Endometrium (tissue), 2 donors: Measurements from ENCODE around the gene CREB3L1.
"Not testable (repeated sequence)": the region's sequence is repeated elsewhere in the genome, so short reads cannot be mapped to it uniquely, and the experiment has no call there.

Experiments
- FAIRE-seq: peaks from 2 replicates; lab custom pipeline; 2012; peaks lifted over from hg19 to GRCh38; lab: Jason Lieb, UNC
- donor health status: control.
- donor health status: control.

Gene CREB3L1

DNA sequence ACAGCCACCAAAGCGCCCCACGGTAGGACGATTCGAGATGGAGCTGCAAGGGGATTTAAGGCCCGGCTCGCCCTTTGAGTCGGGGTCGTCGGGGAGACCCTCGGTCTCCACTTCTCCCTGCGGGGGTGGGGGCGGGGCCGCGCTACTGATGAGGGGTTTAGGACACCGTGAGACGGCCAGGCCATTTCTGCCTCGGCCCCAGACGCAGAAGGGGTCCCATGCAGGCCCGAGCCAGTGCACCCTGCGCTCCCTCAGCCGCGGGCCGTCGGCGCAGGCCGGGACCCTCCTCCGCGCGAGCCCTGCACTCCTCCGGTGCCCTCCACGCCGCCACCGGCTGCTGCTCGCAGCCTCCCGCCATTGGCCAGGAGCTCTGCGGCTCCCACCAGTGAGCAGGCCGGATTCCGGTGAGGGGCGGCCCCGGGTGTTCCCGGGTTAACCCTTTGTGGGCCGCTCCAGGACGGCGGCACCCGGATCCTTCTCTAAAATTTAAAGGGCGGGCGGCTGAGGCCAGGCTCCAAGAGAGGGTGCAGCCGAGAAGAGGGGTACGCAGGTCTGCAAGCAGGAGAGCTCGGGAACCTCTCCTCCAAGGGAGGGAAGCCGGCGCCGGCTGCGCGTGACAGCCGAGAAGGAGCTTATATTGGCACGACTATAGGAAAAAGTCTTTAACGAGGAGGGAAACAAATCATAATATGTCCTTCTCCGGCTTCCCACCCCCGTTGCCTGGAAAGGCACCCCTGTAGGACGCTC, 18.0 kb downstream of the CREB3L1 start:
- no peak for FAIRE-seq

DNA sequence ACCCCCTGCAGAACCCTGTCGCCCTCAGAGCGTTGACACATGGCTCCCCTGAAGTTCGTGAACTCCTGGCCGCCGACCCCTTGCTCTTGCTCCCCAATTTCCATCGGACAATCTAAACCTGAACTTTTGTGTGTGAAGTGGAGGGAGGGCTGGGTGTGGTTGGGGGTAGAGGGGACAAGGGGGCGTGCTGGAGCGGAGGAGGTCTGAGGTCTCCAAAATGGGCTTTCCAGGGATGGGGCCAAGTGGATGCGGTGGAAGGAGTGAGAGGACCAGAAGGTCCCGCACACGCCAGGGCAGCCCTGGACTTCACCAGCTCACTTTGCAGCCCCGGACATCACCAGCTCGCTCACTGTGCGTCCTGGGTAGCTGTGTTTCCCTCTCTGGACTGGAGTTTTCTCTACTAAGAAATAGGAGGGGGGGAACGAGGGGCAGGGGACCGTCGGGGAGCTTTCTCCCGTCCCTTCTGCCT, 18.6 kb downstream of the CREB3L1 start:
- no peak for FAIRE-seq

- FAIRE-seq, result no peak
These were observed 19.3 kb downstream of the CREB3L1 start for GRCh38 chr11:46296528-46297448.

DNA sequence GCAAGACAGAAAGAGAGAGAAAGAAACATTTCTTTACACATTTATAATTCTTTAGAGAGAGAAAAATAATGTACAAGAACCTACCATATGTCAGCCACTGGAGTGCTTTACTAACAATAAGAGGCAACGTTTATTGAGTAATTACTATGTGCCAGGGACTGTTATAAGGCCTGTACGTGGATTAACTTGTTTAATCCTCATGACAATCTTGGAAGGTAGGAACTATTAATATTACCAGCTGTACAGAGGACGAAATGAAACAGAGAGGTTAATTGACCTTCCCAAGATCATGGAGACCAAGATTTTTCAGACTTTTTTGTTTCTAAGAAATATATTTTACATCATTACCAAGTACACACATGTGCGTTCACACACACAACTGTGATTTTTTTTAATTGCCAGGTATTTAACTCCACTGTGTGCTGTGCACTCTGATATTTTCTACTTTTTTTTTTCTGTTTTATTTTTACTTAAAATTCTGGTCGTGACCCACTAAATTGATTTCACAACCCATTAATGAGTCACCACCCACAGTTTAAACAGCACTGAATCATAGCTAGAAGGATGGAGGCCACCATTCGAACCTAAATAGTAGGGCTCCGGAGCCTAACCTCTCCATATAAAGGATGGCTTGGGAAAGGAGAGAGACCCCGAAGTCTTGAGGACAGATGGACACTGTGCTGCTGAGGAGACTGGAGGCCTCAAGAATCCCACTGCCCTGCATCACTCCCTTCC, 21.4 kb downstream of the CREB3L1 start:
- no peak for FAIRE-seq

DNA sequence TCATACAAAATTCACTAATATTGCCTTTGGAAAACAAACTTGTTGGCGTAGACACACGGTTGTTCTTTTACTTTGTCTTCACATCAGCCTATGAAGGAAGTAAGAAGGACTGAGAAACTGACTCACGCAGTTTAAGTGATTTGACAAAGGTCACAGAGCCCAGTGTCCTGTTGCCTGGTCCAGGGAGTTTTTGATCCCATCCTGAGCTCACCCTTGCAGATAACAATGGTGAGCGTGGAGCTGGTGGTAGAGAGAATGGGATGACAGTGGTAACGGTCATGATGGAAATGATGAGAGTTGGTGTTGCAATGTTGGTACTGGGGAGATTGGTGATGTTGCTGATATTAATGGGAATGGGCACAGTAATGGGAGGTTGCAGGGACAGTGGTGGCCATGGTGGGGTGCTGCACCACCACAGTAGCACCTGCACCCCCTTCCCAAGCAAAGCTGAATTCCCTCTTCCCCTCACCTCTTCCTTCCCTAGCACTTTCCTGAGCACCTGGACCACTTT, 22.0 kb downstream of the CREB3L1 start:
- FAIRE-seq, result no peak

GRCh38 chr11:46300270-46300669, 22.8 kb downstream of the CREB3L1 start:
- FAIRE-seq, result no peak

DNA sequence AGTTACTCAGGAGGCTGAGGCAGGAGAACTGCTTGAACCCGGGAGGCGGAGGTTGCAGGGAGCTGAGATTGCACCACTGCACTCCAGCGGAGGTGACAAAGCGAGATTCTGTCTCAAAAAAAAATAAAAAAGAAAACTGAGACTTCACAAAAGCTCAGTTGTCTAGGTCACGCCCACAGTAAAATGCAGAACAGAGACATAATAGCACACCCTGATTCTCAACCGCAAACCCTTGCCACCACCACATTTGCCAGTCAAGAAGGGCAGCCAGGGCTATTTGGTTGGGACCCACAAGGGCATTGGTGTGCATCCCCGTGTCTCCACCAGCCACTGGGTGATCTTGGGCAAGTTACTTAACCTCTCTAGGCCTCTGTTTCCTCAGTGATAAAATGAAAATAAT, 25.4 kb downstream of the CREB3L1 start:
- FAIRE-seq, result no peak

- FAIRE-seq, result not testable (repeated sequence)
These were observed 26.6 kb downstream of the CREB3L1 start for GRCh38 chr11:46304036-46304435.

- FAIRE-seq, result no peak
These were observed 27.2 kb downstream of the CREB3L1 start for GRCh38 chr11:46304605-46305179.

DNA sequence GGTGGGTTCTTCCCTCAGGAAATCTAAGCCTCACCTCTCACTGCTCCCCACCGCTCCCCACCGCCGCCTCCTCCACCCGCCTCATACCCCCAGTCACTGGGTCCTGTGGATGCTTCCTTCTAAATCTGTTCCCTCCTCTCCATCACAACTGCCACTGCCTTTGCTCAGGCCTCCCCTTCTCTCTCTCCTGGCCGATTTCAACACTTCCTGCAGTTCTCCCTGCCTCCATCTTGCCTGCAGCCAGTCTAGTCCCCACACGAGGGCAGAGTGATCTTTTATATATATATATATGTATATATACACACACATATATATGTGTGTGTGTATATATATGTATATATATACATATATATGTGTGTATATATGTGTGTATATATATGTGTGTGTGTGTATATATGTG, 27.8 kb downstream of the CREB3L1 start:
- FAIRE-seq, result no peak

DNA sequence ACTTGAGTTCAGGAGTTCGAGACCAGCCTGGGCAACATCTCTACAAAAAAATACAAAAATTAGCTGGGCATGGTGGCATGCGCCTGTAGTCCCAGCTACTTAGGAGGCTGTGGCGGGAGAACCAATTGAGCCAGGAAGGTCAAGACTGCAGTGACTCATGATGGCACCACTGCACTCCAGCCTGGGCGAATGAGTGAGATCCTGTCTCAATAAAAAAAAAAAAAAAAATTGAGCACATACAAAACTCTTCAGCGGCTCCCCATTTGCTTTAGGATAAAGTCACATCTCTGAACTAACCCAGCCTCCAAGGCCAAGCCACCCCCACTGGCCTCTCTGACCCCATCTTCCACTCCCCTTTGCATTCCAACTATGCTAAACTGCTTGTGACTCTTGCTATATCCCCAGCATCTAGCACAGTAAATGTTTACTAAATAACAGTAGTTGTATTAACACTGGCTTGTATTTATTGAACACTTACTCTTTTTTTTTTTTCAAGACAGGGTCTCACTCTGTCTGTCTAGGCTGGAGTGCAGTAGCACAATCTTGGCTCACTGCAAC, 28.9 kb downstream of the CREB3L1 start:
- FAIRE-seq, result no peak

- no peak for FAIRE-seq
These were observed 29.9 kb downstream of the CREB3L1 start for GRCh38 chr11:46307369-46307768.

- no peak for FAIRE-seq
These were observed 30.4 kb downstream of the CREB3L1 start for GRCh38 chr11:46307785-46308341.

DNA sequence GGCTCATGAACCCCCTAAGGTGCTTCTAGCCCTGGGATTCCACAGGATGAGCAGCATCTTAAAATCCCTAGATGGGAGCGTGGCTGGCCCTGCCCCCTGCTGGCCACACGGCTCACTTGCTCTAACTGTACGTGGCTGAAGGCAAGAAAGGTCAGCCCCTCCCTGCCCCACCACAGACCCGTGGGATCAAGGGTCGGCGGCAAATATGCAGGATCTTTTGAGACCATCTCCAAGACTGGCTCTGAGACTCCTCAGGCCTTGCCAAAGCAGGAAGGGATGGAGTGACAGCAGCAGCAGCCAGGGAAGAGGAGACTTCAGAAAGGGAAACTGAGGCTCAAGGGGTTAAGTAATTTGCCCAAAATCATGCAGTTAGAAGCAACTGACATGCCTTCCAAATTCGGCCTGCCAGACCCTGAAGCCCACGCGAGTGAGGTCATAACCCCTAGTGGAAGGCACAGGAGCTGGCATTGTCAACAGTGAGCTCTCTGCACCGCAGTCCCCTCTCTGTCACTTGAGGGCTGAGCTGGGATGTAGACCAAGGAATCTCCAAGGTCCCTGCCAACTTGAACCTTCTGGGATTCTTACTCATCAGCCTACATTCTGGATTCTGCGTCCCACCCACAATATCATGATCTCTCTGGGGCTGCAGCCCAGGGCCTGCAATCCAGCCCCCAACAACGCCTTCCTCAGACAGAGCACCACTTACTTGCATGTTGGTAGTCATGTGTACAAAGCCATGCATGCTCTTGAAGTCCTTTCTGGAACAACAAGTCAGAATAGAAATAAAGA, 31.4 kb downstream of the CREB3L1 start:
- FAIRE-seq, result no peak

DNA sequence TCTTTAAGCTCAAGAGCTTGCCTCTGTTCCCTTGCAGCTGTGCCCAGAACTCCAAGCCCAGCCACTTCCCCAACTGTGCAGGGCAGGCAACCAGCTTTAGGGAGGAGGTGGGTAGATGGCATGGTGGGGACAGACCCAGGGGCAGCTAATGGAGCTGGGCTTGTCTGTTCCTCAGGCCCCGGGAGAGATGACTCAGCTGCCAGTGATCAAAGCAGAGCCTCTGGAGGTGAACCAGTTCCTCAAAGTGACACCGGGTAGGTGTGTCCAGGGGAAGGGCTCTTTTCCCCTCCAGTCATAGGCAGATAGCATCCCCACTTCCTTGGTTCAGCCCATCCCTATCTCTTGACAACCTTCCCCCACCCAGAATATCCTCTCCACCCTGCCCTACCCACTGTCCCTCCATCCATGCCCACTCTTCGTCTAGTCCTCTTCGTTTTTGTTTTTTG, 32.4 kb downstream of the CREB3L1 start:
- no peak for FAIRE-seq

DNA sequence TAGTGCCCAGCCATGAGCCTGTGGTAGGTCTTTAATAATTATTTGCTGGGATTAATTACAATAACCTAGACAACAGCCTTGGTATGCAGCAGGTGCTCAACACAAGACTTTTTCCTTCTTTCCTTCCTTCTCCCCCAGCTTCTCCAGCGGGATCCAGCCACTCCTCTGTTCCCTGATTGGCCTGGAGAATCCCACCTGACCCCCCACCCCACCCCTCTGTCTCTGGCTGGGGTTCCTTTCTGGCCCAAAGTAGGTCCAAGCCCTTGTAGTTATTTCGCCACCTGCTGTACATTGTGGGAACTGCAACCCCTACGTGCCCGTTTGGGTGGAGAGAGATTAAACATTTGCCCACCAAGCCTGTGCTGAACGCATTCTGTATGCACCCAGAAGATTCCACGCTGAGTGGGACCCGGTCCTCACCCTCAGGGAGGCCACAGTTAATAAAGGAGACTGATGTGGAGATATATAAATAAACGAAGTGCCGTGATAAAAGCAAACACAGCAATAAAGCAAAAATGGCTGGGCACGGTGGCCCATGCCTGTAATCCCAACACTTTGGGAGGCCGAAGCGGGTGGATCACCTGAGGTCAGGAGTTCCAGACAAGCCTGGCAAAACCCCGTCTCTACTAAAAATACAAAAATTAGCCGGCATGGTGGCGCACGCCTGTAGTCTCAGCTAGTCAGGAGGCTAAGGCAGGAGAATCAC, 37.7 kb downstream of the CREB3L1 start:
- FAIRE-seq, result no peak

DNA sequence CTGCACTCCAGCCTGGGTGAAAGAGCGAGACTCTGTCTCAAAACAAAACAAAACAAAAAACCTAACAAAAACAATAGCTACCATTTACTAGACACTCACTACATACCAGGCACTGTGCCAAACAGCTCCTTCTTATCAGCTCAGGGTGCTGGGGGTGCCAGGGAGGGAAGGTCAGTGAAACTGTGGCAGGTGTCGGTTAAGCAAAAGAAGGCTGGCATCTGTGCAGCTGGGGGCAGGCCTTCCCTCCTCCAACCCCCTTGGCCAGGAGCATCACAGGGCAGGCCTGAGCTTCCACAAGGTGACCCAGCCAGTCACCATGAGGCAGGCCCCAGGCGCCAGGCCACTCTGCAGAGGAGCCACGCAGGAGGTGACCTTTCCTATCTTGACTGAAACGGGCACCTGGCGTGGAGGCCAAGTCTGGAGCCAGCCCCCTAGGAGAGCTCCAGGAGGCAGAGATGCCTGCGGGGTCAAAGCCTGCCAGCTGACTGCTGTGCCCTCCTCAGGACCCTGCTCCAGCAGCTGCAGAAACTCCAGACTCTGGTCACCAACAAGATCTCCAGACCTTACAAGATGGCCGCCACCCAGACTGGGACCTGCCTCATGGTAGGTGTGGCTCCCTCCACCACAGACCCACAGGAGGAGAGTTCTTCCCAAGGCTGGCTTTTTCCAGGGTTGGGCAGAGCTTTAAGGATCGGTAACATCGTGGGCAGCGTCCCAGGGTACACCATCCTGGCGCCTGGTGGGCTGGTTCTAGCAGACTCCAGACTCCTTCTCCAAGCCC, 38.5 kb downstream of the CREB3L1 start:
- no peak for FAIRE-seq

DNA sequence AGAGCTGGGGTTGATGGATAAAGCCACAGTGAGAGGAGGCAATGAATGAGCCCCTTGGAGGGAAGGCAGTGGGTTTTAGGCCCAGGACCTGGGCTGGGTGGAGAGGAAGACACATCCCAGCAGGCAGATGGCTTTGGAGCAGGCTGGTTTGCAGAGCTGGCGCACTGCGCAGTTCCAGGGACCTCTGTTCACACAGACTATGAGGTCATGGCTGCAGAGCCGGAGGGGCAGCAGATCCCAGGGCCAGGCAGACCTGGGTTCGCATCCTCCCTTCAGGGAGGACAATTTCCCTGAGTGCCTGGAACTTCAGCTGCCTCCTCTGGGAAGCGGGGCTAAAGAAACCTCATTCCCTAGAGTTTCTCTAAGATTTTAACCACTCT, 41.6 kb downstream of the CREB3L1 start:
- FAIRE-seq, result no peak

DNA sequence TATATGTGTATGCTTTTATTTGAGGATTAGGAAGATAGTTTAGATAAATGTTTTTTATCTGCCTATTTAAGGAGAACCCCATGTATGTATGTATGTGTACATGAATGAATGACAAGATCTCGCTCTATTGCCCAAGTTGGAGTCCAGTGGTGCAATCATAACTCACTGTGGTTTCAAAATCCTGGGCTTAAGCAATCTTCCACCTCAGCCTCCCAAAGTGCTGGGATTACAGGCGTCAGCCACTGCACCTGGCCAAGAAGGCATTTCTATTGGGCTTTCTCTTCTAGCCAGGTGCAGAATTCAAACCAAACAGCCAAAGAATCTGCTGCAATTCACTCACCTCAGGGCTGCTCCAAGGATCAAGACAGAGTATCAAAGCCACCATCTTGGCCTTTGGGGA, 44.3 kb downstream of the CREB3L1 start:
- FAIRE-seq, result no peak
